NCI-H446 treated with DMSO at 0.1 percent for 48 hours (cell line): ENCODE results near the gene PDSS2.
"Not testable (repeated sequence)": the region's sequence is repeated elsewhere in the genome, so short reads cannot be mapped to it uniquely, and the experiment has no call there.

Experiments
- DNase-seq: peaks from one replicate; lab custom pipeline; 2025; lab: John Stamatoyannopoulos, UW

Gene PDSS2

GRCh38 chr6:107118976-107119375, 340.4 kb downstream of the PDSS2 start:
- DNase-seq = no peak

DNA sequence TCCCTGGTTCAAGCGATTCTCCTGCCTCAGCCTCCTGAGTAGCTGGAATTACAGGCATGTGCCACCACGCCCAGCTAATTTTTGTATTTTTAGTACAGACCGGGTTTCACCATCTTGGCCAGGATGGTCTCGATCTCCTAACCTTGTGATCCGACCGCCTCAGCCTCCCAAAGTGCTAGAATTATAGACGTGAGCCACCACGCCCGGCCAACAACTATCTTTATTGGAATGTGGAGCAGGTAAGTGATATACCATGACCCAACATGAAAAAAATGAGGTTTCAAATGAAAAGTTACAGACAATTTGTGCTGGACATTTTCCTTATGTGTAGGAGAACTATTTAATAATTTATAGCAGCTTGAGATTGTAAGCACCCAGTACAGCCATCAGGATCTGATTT, 340.8 kb downstream of the PDSS2 start:
- DNase-seq = not testable (repeated sequence)

DNA sequence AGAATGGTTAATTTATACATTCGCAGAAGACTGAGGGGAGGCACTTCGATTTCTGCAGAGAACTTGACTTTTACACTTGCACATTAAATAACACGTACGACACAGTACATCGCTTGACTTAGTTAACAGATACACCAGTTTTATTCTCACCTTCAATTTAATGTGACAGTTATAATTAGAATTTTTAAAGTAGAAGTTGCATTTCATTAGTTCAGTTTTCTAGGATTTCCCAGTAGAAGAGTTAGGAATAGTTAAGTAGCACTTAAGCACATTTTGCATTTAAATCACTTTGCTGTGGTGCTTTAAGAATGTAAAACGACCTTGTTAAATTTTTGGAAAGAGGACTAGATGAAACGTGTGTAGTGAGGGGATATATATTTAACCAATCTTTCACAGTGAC, 342.4 kb downstream of the PDSS2 start:
- no peak for DNase-seq

GRCh38 chr6:107116328-107116892, 343.0 kb downstream of the PDSS2 start:
- peak; percentile 34 for DNase-seq

DNA sequence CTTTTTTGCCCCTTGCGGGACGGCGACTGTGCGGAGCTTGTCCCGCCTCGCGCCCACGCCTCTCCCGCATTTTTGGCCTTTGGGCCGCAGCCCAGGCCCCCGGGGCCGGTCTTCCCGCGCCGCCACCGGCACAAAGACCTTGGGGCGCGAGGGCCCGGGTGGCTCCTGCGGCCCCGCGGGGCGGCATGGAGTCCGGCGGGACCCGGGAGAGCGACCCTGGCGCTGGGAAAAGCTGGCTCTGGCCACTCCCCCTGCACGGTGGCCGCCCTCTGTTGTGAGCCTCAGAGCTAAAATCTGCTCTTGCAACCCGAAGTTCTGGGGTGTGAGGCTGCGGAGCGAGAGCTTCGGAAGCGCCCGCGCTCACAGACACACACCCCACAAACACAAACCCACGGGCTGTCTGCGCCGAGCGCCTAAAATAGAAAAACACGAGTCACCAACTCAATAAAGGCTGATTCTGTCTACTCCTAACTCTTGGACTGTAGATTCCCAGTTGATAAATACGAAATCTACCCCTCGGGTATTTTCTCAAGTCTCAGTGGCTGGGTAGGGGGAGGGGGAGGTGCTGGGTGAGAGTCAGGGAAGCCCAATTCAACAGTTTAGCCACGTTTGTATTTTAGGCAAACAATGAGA, 343.6 kb downstream of the PDSS2 start:
- DNase-seq = peak; percentile 54

DNA sequence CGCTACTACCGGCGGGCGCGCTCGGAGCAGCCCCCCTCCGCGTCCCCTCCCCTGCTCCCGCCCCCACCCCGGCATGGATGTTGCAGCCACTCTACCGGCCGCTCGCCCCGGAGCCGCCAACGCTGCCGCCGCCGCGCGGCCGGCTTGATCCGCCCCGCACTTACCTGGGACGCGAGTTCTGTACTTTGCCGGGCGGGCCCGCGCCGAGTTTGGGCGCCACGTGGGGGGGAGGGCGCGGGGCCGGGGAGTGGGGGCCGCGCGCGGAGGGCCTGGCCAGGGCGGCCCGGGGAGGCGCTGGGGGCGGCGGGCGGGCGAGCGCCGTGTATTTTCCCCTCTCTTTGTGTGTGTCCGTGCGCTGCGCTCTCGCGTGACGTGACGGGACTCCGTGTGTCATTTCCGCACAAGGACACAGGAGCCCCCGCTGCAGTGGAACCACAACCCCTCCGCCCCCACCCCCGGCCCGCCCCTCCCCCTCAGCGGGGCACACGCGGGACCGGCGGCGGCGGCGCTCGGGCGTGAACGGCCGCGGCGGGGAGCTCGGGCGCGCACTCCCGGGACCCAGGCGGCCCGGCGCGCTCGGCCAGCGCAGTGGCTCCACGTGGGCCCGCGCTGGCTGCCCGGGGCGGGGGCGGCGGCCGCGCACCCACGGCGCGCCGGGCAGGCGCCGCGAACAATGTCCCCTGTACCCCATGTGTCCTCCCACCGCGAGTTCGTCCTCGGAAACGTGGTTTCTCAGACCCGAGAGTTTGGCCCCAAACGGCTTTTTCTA, 344.3 kb downstream of the PDSS2 start, which contains the start of gene BEND3:
TSS of gene BEND3 (minus strand) at position 590 of the 769 bp plus-strand sequence. CDS start 16,230 bp downstream, outside the sequence.
- no peak for DNase-seq

DNA sequence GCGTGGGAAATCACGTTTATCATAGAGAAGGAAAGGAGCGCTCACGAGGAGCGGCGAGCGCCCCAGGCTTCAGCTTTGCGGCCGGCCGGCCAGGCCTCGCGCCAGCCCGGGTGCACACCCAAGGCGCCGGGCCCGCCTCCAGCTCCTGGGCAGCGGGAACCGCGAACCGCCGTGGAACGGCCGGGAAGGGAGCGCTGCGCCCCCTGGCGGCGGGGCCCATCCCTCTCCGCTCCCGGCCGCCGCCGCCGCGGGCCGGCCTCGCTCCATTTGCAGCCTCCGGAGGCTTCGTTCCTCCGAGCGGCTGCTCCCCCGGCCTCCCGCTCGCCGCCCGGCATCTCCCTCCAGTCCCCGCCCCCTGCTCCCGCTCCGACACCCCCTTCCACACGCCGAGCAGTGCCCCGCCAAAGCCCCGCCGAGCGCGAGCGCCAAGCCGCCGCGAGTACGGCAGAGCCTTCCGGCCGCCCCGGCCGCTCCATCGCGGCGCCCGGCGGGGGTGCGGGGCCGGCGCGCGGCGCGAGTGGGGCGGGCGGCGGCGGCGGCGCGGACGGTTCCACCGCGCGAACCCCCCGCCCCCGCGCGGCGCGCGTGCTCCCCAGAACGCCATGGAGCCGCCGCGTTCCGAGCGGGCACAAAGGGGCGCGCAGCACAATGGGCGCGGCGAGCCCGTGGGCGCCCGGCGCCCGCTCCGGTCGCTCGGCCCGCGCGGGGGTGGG, 345.0 kb downstream of the PDSS2 start:
- DNase-seq = peak; percentile 69

DNA sequence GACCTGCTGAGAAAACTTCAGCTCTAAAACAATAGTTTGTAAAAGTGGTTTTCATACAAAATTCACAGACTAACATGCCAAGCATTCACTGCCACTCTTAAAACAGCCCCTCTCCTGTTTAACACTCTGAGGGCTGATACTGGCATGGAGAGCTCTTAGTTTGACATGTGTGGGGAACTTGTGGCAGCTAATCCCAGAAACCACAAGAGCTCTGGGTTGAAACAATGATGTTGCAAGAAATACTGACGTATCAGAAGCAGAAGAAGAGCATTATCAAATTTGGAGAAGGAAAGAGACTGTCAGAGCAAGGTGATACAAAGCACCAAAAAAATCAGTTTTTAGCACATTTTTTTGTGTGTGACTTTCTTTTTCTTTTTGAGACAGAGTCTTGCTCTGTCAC, 349.2 kb downstream of the PDSS2 start:
- no peak for DNase-seq

- no peak for DNase-seq
Observed at GRCh38 chr6:107108201-107108890, 351.0 kb downstream of the PDSS2 start.

- DNase-seq = no peak
Observed at GRCh38 chr6:107107791-107108190, 351.6 kb downstream of the PDSS2 start.

GRCh38 chr6:107106165-107106564, 353.2 kb downstream of the PDSS2 start:
- no peak for DNase-seq

- DNase-seq = no peak
Observed at GRCh38 chr6:107105511-107106116, 353.8 kb downstream of the PDSS2 start.

- DNase-seq = no peak
Observed at GRCh38 chr6:107103082-107103481, 356.3 kb downstream of the PDSS2 start.
